Vagina (tissue), 2 donors: ENCODE results near the gene AGPAT3.

Source experiments
- CTCF ChIP-seq, 3 experiments: fragments of 450-650 bp in 2 of 3; fragments of 200-600 bp in 1 of 3; sonication (generic) in 1 of 3; IDR thresholded peaks; one replicate each; pipeline ENCODE4 v1.5.1; 2017 to 2019; ENCODE audit warnings: antibody characterized with exemption in 3 of 3, mild to moderate bottlenecking in 2 of 3, moderate library complexity in 2 of 3
- POLR2AphosphoS5 ChIP-seq, 2 donors: sonication (generic); formaldehyde crosslinking; IDR thresholded peaks; one replicate each; pipeline ENCODE4 v1.9.0; 2017; ENCODE audit warnings: antibody characterized with exemption in 2 of 2, mild to moderate bottlenecking in 2 of 2, low read depth in 1 of 2; ENCODE audit not compliant: insufficient read depth in 1 of 2

- no peak for TF ChIP-seq CTCF (IDR thresholded peaks at IDR 0.05)
- no peak for TF ChIP-seq POLR2AphosphoS5 (IDR thresholded peaks at IDR 0.05; ENCODE audit: insufficient read depth in 1 of 2, low read depth in 1 of 2)
These were observed 118.4 kb downstream of the AGPAT3 start for GRCh38 chr21:43983390-43983789.
